Breast epithelium (tissue), 3 donors: Measurements from ENCODE around the gene ELP2.

Experiments used
- CTCF ChIP-seq, 3 donors: fragments of 450-650 bp; IDR thresholded peaks; one replicate each; pipeline ENCODE4 v1.5.1; 2016 to 2017; ENCODE audit warnings: antibody characterized with exemption in 3 of 3, mild to moderate bottlenecking in 3 of 3, moderate library complexity in 3 of 3
- POLR2A ChIP-seq: fragments of 450-650 bp; IDR thresholded peaks from one replicate; pipeline ENCODE4 v1.6.1; 2016; ENCODE audit warnings: antibody characterized with exemption, mild to moderate bottlenecking, moderate library complexity
- POLR2AphosphoS5 ChIP-seq, 3 donors: sonication (generic); formaldehyde crosslinking; IDR thresholded peaks; one replicate each; pipeline ENCODE4 v1.6.1; 2017; ENCODE audit warnings: antibody characterized with exemption in 3 of 3

DNA sequence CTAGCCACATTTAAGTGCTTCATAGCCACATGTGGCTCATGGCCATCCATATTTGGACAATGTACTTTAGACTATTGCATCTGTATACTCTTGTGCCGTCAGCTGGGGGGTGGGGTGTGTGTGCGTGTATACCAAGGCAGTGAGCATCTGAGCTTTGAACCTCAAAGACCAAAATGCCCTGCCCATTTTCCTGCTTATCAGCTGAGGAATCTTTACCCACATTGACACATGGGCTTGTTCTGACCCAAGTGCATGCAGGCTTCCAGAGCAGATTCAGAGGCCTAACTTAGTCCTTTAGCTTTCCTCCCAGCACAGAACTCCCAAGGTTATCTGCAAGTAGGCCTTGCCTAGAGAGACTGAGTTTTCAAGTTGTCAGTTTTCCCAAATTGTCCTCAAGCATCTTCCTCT, 46.5 kb downstream of the ELP2 start:
- no peak for TF ChIP-seq CTCF (IDR thresholded peaks at IDR 0.05)
- TF ChIP-seq POLR2A, result no peak
- TF ChIP-seq POLR2AphosphoS5 (IDR thresholded peaks at IDR 0.05), result no peak
